Neural progenitor cell (in vitro differentiated cells): ENCODE results near the gene MEF2D.

Source experiments
- EZH2 ChIP-seq: fragments of 200-600 bp; sonication (generic); IDR thresholded peaks from 2 replicates; pipeline ENCODE4 v1.6.1; 2017; ENCODE audit warnings: antibody characterized with exemption, mild to moderate bottlenecking, moderate library complexity
- TF ChIP-seq, protein P1 (sequence below): fragments of 200-600 bp; sonication (generic); IDR thresholded peaks from 2 replicates; pipeline ENCODE4 v1.5.1; 2017; ENCODE audit warnings: antibody characterized with exemption, mild to moderate bottlenecking

DNA sequence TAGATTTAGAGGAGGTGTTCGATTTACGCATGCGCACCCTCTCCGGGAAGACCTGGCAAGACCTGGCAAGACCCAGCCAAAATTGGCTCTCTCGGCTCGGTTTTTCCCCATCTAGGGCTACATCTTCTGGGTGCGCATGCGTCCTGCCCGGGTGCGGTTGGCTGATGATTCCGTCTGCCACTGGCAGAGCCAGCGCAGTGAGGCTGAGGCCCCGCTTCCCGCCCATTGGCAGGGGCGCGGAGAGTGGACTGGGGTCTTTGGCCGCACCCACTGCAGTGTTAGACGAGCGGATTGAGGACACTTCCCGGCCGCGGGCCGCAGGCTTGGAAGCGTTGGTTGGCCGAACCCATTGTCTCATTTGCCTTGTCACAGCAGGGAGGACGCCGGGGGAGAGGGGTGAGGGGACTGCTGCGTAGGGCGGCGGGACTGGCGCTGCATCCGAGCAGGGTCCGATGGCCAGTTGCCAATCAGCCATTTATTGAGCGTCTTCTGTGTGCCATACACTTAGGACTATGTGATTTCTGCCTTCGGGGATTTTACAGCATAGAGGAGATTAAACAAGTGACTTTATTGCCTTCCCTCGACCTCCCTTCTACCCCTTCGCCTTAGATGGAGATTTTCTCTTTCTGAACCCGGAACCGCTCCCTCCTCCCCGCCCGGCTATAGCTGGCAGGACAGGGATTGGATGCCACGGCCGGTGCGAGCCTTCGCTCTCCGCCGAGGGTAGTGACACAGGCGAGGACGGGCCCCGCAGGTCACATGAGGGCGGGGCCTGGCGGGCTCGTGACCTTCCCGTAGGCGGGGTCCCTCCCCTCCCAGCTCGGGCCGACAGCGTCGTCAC lies 43.7 kb downstream of the MEF2D start:
- TF ChIP-seq EZH2: no peak
- TF ChIP-seq, protein P1, sequence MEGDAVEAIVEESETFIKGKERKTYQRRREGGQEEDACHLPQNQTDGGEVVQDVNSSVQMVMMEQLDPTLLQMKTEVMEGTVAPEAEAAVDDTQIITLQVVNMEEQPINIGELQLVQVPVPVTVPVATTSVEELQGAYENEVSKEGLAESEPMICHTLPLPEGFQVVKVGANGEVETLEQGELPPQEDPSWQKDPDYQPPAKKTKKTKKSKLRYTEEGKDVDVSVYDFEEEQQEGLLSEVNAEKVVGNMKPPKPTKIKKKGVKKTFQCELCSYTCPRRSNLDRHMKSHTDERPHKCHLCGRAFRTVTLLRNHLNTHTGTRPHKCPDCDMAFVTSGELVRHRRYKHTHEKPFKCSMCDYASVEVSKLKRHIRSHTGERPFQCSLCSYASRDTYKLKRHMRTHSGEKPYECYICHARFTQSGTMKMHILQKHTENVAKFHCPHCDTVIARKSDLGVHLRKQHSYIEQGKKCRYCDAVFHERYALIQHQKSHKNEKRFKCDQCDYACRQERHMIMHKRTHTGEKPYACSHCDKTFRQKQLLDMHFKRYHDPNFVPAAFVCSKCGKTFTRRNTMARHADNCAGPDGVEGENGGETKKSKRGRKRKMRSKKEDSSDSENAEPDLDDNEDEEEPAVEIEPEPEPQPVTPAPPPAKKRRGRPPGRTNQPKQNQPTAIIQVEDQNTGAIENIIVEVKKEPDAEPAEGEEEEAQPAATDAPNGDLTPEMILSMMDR: no peak
